ENCODE results near the gene RBM15.

- TF ChIP-seq EP300 (IDR thresholded peaks at IDR 0.05) = peak in 1 of 2 donors; percentile 64
- no peak for TF ChIP-seq POLR2A (IDR thresholded peaks at IDR 0.05)
- TF ChIP-seq, protein P1, sequence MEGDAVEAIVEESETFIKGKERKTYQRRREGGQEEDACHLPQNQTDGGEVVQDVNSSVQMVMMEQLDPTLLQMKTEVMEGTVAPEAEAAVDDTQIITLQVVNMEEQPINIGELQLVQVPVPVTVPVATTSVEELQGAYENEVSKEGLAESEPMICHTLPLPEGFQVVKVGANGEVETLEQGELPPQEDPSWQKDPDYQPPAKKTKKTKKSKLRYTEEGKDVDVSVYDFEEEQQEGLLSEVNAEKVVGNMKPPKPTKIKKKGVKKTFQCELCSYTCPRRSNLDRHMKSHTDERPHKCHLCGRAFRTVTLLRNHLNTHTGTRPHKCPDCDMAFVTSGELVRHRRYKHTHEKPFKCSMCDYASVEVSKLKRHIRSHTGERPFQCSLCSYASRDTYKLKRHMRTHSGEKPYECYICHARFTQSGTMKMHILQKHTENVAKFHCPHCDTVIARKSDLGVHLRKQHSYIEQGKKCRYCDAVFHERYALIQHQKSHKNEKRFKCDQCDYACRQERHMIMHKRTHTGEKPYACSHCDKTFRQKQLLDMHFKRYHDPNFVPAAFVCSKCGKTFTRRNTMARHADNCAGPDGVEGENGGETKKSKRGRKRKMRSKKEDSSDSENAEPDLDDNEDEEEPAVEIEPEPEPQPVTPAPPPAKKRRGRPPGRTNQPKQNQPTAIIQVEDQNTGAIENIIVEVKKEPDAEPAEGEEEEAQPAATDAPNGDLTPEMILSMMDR (IDR thresholded peaks at IDR 0.05) = no peak
Observed at GRCh38 chr1:110380672-110381283, 41.6 kb downstream of the RBM15 start.
